ENCODE data around the gene LARGE1. TPM values are rescaled to one million over a fixed set of nuclear protein-coding genes. Genes with fewer than 3 reads are reported as not detected.

The LARGE1 gene
- total and polyA plus RNA-seq, 2 of the 8 experiments (the other 6 are each of a cell fraction or from before 2014, with no cell fraction given), result 43.7 to 83.0 TPM

DNA sequence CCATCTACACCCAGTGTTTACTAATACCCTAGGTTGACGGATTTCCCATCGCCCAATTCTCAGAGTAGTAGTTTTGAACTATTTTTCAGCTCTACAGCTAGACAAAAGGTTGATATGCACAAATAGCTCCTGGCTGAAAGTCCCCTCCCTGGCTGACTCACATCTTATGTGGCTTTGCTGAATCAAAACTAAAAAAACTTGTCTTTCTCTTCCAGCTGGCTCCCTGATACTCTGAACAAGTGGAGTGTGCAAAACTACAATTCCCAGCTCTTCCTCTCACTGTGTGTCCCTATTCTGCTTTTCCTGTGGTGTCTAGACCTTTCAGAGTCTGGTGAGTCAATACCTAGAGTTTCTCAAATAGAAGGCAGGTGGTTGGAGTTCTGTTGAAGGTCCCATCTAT is 12.7 kb upstream of the LARGE1 start:
- Histone ChIP-seq H4K5ac (ENCODE audit: insufficient read length, low read depth, low read length) (no peak overlapping the region), H3K79me1 (ENCODE audit: low read depth, low read length) (no peaks in the 10 kb centered on the region), H4K91ac (replicated peaks; ENCODE audit: insufficient read length, low read length) (no peak overlapping the region), H2BK12ac (ENCODE audit: low read depth, low read length) (no peak overlapping the region), H3K4ac (replicated peaks; ENCODE audit: insufficient read length, low read depth, low read length) (no peak overlapping the region), H3K18ac (ENCODE audit: extremely low read depth, low read length) (no peak overlapping the region), H3K4me2 (ENCODE audit: insufficient read depth in 1 of 2, low read depth in 2 of 2, low read length in 2 of 2) (no peak overlapping the region), H3K36me3 (ENCODE audit: control insufficient read depth in 2 of 4, insufficient read depth in 4 of 4, low read length in 3 of 4) (no peaks in the 10 kb centered on the region), H3K27ac (ENCODE audit: low read depth, low read length) (no peak overlapping the region), H3K4me3 (ENCODE audit: extremely low read depth in 1 of 4, insufficient read depth in 2 of 4, low read depth in 3 of 4, low read length in 4 of 4) (no peak overlapping the region), H3K23ac (ENCODE audit: insufficient read length) (no peak overlapping the region), H4K20me1 (replicated peaks in 1 of 2; ENCODE audit: control insufficient read depth in 1 of 2, insufficient read depth in 2 of 2, low read length in 2 of 2) (no peaks in the 10 kb centered on the region), H3K27me3 (replicated peaks in 1 of 4; ENCODE audit: control insufficient read depth in 3 of 4, extremely low read depth in 1 of 4, insufficient read depth in 3 of 4, low read length in 3 of 4) (no peaks in the 10 kb centered on the region), H3K9me3 (ENCODE audit: insufficient read depth in 2 of 2, low read depth in 1 of 2, low read length in 1 of 2) (no peaks in the 10 kb centered on the region), H3K56ac (replicated peaks; ENCODE audit: insufficient read length, low read depth, low read length) (no peak overlapping the region), H3K4me1 (replicated peaks in 1 of 4; ENCODE audit: control insufficient read depth in 3 of 4, insufficient read depth in 4 of 4, low read length in 3 of 4) (no peaks in the 10 kb centered on the region), H2AFZ (ENCODE audit: low read length) (no peak overlapping the region), H2BK20ac (ENCODE audit: low read length) (no peak overlapping the region), H2AK5ac (ENCODE audit: low read depth, low read length) (no peak overlapping the region), H3K14ac (ENCODE audit: insufficient read length) (no peak overlapping the region), H3K9ac (replicated peaks in 1 of 4; ENCODE audit: extremely low read depth in 1 of 4, low read depth in 3 of 4, low read length in 3 of 4) (no peak overlapping the region), H2BK5ac (ENCODE audit: low read depth, low read length) (no peak overlapping the region), H3K79me2 (ENCODE audit: control insufficient read depth in 1 of 2, insufficient read depth in 2 of 2, low read length in 2 of 2) (no peaks in the 10 kb centered on the region), H4K8ac (ENCODE audit: extremely low read depth, insufficient read depth, low read length) (no peak overlapping the region), H3K23me2 (ENCODE audit: low read depth, low read length) (no peaks in the 10 kb centered on the region; the same call in 1 of the 2 replicates), H2BK15ac (ENCODE audit: low read length) (no peak overlapping the region), H2BK120ac (replicated peaks; ENCODE audit: low read depth, low read length) (no peak overlapping the region)
- ChIA-PET CTCF (ENCODE audit: partially characterized antibody) (interaction anchor here (0.6 to 3.5 kb wide), 2 partner anchors 9 to 95 kb away, joined by 4 to 12 read pairs; no protein-coding TSS in a partner anchor), POLR2A (ENCODE audit: partially characterized antibody) (interaction anchor here (0.9 kb wide), 1 partner anchor 12 kb away, joined by 3 read pairs; no protein-coding TSS in a partner anchor)
- no peak for FAIRE-seq
- TF ChIP-seq, protein P1, sequence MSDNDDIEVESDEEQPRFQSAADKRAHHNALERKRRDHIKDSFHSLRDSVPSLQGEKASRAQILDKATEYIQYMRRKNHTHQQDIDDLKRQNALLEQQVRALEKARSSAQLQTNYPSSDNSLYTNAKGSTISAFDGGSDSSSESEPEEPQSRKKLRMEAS (IDR thresholded peaks at IDR 0.05), result no peak
- no peak for TF ChIP-seq SP2 (IDR thresholded peaks at IDR 0.05; ENCODE audit: low read length)
- whole genome bisulfite sequencing, 2 experiments (ENCODE audit: extremely low coverage in 1 of 2, insufficient coverage in 1 of 2, insufficient read length in 1 of 2, insufficient replicate concordance in 2 of 2, low coverage in 1 of 2, low lambda C conversion rate in 2 of 2, missing lambda C conversion rate in 1 of 2), result 93% methylated on average over 2 of the region's 2 CpGs; no CpG with 5 or more reads in 1 of the 2 experiments
- DNase-seq (ENCODE audit: low read depth in 1 of 2, low spot score in 2 of 2), result no peak
